ENCODE measurements around the gene SH2D7.

The SH2D7 gene

GRCh38 chr15:78092261-78093041, at the start of gene SH2D7:
SH2D7 (plus strand) TSS chr15:78092561; CDS start chr15:78092585, 24 bp downstream.
- DNase-seq, result no peak

GRCh38 chr15:78044407-78045155, 47.8 kb upstream of the SH2D7 start:
- DNase-seq, result peak in 1 of 3 donors; percentile 70

- DNase-seq, result no peak
These were observed 47.2 kb upstream of the SH2D7 start for GRCh38 chr15:78045189-78045588.

GRCh38 chr15:78046796-78047341, 45.5 kb upstream of the SH2D7 start:
- peak; percentile 76 to 85 (median 81) for DNase-seq

- DNase-seq, result peak; percentile 76 to 81 (median 79)
These were observed 44.4 kb upstream of the SH2D7 start for GRCh38 chr15:78047761-78048627.

- DNase-seq, result peak in 2 of 3 donors; percentile 54 to 65
These were observed 43.8 kb upstream of the SH2D7 start for GRCh38 chr15:78048628-78048920.

GRCh38 chr15:78049691-78050440, 42.5 kb upstream of the SH2D7 start:
- peak; percentile 70 to 77 (median 73) for DNase-seq

GRCh38 chr15:78050441-78050809, 41.9 kb upstream of the SH2D7 start:
- no peak for DNase-seq

- DNase-seq, result no peak
These were observed 41.5 kb upstream of the SH2D7 start for GRCh38 chr15:78050826-78051225.

- DNase-seq, result no peak
These were observed 40.8 kb upstream of the SH2D7 start for GRCh38 chr15:78051596-78051995.

GRCh38 chr15:78052001-78052401, 40.4 kb upstream of the SH2D7 start:
- DNase-seq, result no peak

GRCh38 chr15:78052545-78052944, 39.8 kb upstream of the SH2D7 start:
- DNase-seq, result no peak

- no peak for DNase-seq
These were observed 37.8 kb upstream of the SH2D7 start for GRCh38 chr15:78054518-78054917.

- DNase-seq, result no peak
These were observed 37.4 kb upstream of the SH2D7 start for GRCh38 chr15:78054966-78055365.

- DNase-seq, result peak in 1 of 3 donors; percentile 26
These were observed 36.2 kb upstream of the SH2D7 start for GRCh38 chr15:78055919-78056713.

GRCh38 chr15:78056714-78057269, 35.6 kb upstream of the SH2D7 start:
- peak in 2 of 3 donors; percentile 60 for DNase-seq

- no peak for DNase-seq
These were observed 34.6 kb upstream of the SH2D7 start for GRCh38 chr15:78057803-78058202.

GRCh38 chr15:78058401-78058935, 33.9 kb upstream of the SH2D7 start:
- DNase-seq, result no peak

GRCh38 chr15:78059110-78059839, 33.1 kb upstream of the SH2D7 start:
- DNase-seq, result peak; percentile 58 to 77 (median 75)

GRCh38 chr15:78060232-78060631, 32.1 kb upstream of the SH2D7 start:
- no peak for DNase-seq
